Measurements from ENCODE around the gene KIF26A. TPM values are rescaled to one million over a fixed set of nuclear protein-coding genes. Genes with fewer than 3 reads are reported as not detected.
"Not testable (repeated sequence)": the region's sequence is repeated elsewhere in the genome, so short reads cannot be mapped to it uniquely, and the experiment has no call there.

Gene KIF26A
- total RNA-seq, 1 experiment from 2014 or later, result not detected

DNA sequence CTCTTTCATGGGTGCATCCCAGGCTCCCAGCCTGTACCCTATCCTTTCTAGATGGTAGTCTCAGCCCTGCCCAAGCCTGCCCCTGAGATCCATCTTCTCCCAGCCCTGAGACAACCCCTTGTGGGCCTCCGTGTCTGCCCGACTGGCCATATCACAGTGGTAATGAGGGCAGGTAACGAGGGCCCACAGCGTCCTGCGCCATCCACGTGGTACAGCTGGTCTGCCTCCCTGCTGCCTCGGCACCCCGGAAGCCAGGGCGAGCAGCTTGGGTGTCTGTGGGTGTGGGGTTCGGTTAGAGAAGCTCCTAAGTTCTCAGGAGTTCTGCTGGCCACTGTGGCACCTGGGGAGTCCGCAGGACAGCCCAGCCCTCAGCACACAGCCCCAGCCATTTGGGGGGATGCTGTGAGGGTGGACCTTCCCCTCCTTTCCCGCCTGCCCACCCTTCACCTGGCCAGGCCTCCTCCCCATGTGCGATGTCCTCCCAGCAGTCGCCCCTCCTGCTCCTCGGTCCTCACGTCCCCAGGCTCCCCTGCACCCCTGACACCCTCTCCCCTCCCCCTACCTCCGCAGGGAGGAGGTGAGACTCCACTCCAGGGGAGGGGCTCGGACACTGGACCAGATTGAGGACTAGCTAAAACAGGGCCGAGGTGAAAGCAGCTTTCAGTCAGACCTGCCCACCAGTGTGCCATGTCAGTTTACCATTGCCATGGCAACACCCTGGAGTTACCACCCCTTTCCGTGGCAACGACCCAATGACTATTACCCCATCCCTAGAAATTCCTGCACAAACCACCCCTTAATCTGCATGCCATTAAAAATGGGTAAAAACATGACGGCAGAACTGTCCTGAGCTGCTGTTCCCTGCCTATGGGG, 69.0 kb downstream of the KIF26A start:
- no peak for DNase-seq (ENCODE audit: low read depth)
- in situ Hi-C loops (cut with HindIII; ENCODE audit: low pct_unique_long_range_greater_than_20kb, low sequenced_read_pairs), result no loop called here

- in situ Hi-C loops (cut with HindIII; ENCODE audit: low pct_unique_long_range_greater_than_20kb, low sequenced_read_pairs); DNase-seq (ENCODE audit: low read depth): not testable (repeated sequence)
Measured at GRCh38 chr14:104208015-104208295, 69.6 kb downstream of the KIF26A start.

GRCh38 chr14:104208331-104208730, 69.9 kb downstream of the KIF26A start:
- DNase-seq (ENCODE audit: low read depth); in situ Hi-C loops (cut with HindIII; ENCODE audit: low pct_unique_long_range_greater_than_20kb, low sequenced_read_pairs): not testable (repeated sequence)

DNA sequence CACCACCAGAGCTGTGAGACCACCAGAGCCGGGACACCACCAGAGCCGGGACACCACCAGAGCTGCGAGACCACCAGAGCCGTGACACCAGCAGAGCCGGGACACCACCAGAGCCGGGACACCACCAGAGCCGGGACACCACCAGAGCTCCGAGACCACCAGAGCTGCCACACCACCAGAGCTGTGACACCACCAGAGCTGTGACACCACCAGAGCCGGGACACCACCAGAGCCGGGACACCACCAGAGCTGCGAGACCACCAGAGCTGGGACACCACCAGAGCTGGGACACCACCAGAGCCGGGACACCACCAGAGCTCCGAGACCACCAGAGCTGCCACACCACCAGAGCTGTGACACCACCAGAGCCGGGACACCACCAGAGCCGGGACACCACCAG, 70.7 kb downstream of the KIF26A start:
- in situ Hi-C loops (cut with HindIII; ENCODE audit: low pct_unique_long_range_greater_than_20kb, low sequenced_read_pairs), result not testable (repeated sequence)

GRCh38 chr14:104209985-104210816, 71.8 kb downstream of the KIF26A start:
- in situ Hi-C loops (cut with HindIII; ENCODE audit: low pct_unique_long_range_greater_than_20kb, low sequenced_read_pairs), result no loop called here
- no peak for DNase-seq (ENCODE audit: low read depth)

More for the DNA sequence above, 70.7 kb downstream of the KIF26A start:
- not testable (repeated sequence) for DNase-seq (ENCODE audit: low read depth)

DNA sequence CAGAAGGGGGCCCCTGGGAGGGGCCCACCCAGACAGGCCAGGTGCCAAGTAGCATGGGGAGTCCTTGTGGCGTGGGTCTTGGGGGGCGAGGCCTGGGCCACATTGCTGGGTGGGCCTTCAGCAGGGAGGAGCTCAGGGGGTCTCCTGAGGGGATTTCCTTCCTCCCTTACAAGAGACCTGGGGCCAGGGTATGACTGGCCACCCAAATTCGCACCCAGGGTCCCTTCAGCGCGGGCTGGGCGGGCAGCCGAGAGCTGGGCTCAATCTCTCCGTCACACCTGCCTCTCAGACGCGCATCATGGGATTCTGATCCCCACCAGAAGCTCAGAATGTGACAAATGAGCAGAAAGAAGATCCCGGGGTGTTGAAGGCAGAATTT, 72.4 kb downstream of the KIF26A start:
- no peak for DNase-seq (ENCODE audit: low read depth)
- in situ Hi-C loops (cut with HindIII; ENCODE audit: low pct_unique_long_range_greater_than_20kb, low sequenced_read_pairs), result no loop called here

GRCh38 chr14:104211215-104211614, 72.8 kb downstream of the KIF26A start:
- in situ Hi-C loops (cut with HindIII; ENCODE audit: low pct_unique_long_range_greater_than_20kb, low sequenced_read_pairs), result no loop called here
- DNase-seq (ENCODE audit: low read depth), result no peak

- no peak for DNase-seq (ENCODE audit: low read depth)
- in situ Hi-C loops (cut with HindIII; ENCODE audit: low pct_unique_long_range_greater_than_20kb, low sequenced_read_pairs), result no loop called here
Measured at GRCh38 chr14:104211741-104212140, 73.4 kb downstream of the KIF26A start.

- in situ Hi-C loops (cut with HindIII; ENCODE audit: low pct_unique_long_range_greater_than_20kb, low sequenced_read_pairs), result no loop called here
- DNase-seq (ENCODE audit: low read depth), result no peak
Measured at GRCh38 chr14:104212206-104213095, 74.1 kb downstream of the KIF26A start.

- no peak for DNase-seq (ENCODE audit: low read depth)
- in situ Hi-C loops (cut with HindIII; ENCODE audit: low pct_unique_long_range_greater_than_20kb, low sequenced_read_pairs), result no loop called here
Measured at GRCh38 chr14:104213301-104214034, 75.1 kb downstream of the KIF26A start.

GRCh38 chr14:104214431-104215218, 76.2 kb downstream of the KIF26A start:
- in situ Hi-C loops (cut with HindIII; ENCODE audit: low pct_unique_long_range_greater_than_20kb, low sequenced_read_pairs), result no loop called here
- no peak for DNase-seq (ENCODE audit: low read depth)

DNA sequence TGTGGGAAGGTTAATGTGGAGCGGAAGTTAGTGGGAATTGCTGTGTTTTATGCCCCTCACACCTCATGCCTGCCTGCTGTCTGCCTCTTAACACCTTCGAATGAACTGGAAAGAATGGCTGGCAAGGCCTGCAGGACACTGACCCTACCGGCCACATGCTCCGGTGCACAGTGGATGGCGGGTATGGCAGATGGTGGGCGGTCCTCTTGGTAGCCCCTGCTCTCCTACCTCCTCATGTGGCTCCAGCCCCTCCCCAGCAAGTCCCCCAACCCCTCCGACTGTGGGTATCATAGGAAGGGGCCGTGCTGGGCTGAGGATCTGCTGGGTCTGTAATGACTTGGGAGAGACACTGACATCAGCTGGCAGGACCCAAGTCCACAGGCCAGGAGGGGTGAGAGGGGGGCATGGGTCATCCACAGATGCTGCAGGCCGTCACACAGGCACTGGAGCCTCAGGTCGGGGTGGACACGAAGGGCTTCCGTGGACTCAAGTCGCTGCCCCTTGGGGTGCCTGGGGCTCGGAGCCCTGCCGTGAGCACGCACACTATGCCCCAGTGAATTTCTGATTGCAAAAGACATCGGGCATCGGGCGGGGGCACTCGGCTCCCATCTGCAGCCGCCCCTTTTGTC, 77.4 kb downstream of the KIF26A start:
- in situ Hi-C loops (cut with HindIII; ENCODE audit: low pct_unique_long_range_greater_than_20kb, low sequenced_read_pairs), result no loop called here
- DNase-seq (ENCODE audit: low read depth), result no peak

DNA sequence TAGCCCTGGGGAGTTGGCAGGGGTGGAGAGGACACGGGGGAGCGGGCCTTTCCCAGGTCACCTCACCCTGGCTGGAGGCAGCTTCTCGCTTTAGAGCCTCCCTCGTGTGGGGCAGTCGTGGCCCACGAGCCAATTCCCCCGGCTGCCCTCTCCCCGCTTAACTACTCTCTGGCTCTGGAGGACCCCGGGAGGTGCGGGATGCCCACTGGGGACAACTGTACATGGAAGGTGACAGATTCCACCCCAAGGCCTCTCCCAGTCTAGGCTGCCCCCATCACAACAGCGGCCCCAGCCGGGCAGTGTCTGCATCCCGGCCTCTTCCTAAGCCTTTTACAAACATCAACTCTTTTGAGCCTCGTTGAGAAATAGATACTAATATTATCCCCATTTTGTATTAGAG, 78.1 kb downstream of the KIF26A start:
- in situ Hi-C loops (cut with HindIII; ENCODE audit: low pct_unique_long_range_greater_than_20kb, low sequenced_read_pairs), result no loop called here

DNA sequence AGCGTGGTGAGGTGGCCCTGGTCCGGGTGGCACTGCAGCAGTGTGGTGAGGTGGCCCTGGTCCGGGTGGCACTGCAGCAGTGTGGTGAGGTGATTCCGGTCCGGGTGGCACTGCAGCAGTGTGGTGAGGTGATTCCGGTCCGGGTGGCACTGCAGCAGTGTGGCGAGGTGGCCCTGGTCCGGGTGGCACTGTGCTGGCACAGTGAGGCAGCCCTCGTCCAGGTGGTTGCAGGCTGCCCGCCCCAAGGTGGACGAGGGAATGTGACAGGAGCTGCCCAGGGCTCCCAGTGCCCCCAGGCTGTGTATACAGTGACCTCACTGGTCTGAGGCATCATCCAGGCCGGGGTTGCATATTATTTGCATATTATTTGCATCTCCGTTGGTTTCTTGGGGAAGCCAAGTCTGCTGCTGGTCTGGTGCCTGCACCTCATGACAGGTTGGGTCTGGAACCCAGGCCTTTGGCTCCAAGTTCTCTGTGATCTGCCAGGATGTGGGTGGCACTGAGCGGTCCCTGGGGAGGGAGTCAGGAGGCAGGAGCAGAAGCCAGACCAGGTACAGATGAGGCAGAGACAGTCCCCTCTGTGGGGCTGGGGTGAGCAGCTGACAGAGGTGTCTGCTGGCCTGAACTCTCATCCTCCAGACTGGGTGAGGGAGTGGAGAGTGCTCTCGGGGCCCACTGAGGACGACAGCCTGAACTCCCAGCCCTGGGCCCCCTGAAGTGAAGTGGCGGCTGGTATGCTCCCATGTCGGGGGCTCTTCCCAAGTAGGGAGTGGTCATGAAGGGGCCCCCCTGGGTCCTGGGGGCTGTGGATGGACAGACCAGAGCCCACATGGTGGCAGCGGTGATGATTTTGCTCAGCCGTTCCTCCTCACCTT, 79.3 kb downstream of the KIF26A start:
- no peak for DNase-seq (ENCODE audit: low read depth)
- in situ Hi-C loops (cut with HindIII; ENCODE audit: low pct_unique_long_range_greater_than_20kb, low sequenced_read_pairs), result no loop called here

More for the DNA sequence above, 78.1 kb downstream of the KIF26A start:
- DNase-seq (ENCODE audit: low read depth), result no peak

GRCh38 chr14:104218361-104219180, 80.2 kb downstream of the KIF26A start:
- no peak for DNase-seq (ENCODE audit: low read depth)
- in situ Hi-C loops (cut with HindIII; ENCODE audit: low pct_unique_long_range_greater_than_20kb, low sequenced_read_pairs), result no loop called here

Data from Caki2 (cell line).